Heart right ventricle (tissue), 16 donors: Measurements from ENCODE around the gene ENTPD8. TPM values are rescaled to one million over a fixed set of nuclear protein-coding genes. Genes with fewer than 3 reads are reported as not detected.
A peak's percentile ranks its signal among the peaks of the same experiment; 100 is the strongest.

Experiments used
- ATAC-seq, 8 donors: fragments of 200-7000 bp; cut with Tn5 transposase; one replicate each; pipeline ENCODE4 v1.9.1; 2020; ENCODE audit warnings: mild to moderate bottlenecking in 8 of 8, moderate library complexity in 8 of 8, moderate number of reproducible peaks in 1 of 8
- DNase-seq, 2 donors: peaks; one replicate each; pipeline ENCODE4 v3.0.0-alpha.2; 2020
- H3K27ac ChIP-seq, 10 donors: fragments of 200-600 bp; sonication (generic) in 2 of 10; one replicate each; pipeline versions ENCODE4 v1.5.0 to v1.8.0; 2020 to 2022; ENCODE audit warnings: mild to moderate bottlenecking in 3 of 10
- H3K27me3 ChIP-seq, 7 donors: fragments of 200-600 bp; one replicate each; pipeline ENCODE4 v1.8.0; 2021 to 2022; ENCODE audit warnings: mild to moderate bottlenecking in 2 of 7
- H3K36me3 ChIP-seq, 9 donors: fragments of 200-600 bp; sonication (generic) in 1 of 9; one replicate each; pipeline versions ENCODE4 v1.5.0 to v1.8.0; 2020 to 2022; ENCODE audit warnings: mild to moderate bottlenecking in 2 of 9
- H3K4me1 ChIP-seq, 9 donors: fragments of 200-600 bp; sonication (generic) in 1 of 9; one replicate each; pipeline versions ENCODE4 v1.5.0 to v1.8.0; 2020 to 2022; ENCODE audit warnings: mild to moderate bottlenecking in 4 of 9
- H3K4me3 ChIP-seq, 10 donors: fragments of 200-600 bp; sonication (generic) in 2 of 10; one replicate each; pipeline versions ENCODE4 v1.5.0 to v1.8.0; 2020 to 2022; ENCODE audit warnings: mild to moderate bottlenecking in 7 of 10, moderate library complexity in 2 of 10
- H3K9me3 ChIP-seq, 11 donors: fragments of 200-600 bp in 10 of 11; sonication (generic) in 2 of 11; one replicate each; pipeline versions ENCODE4 v1.5.0 to v1.8.0; 2013 to 2022; ENCODE audit warnings: mild to moderate bottlenecking in 2 of 11, control low read depth in 1 of 11, moderate library complexity in 1 of 11
- CTCF ChIP-seq, 9 donors: fragments of 200-600 bp; sonication (generic) in 2 of 9; IDR thresholded peaks; one replicate each; pipeline versions ENCODE4 v1.5.0 to v1.8.0; 2021 to 2022; ENCODE audit warnings: antibody characterized with exemption in 9 of 9, mild to moderate bottlenecking in 5 of 9, moderate library complexity in 1 of 9
- WGBS, 2 donors: extraction: QIAGEN DNeasy Blood & Tissue Kit; methylation state at CpG; one replicate each; pipeline ENCODE4 v1.1.7; 2013; ENCODE audit warnings: inconsistent platforms in 1 of 2; 5-methylcytosine and 5-hydroxymethylcytosine counted together
- intact Hi-C, 10 donors: fragments of 100-400 bp; cut with DNase I; formaldehyde crosslinking; loops; one replicate each; pipeline versions ENCODE4 v1.11.1 to v1.14.2; 2022
- polyA plus RNA-seq, 2 donors: library from polyadenylated mRNA; stranded (reverse); fragments of 200-250 nt; gene quantifications; one replicate each; pipeline ENCODE4 v1.2.3, GENCODE V29; 2013
- total RNA-seq, 10 donors: library from RNA; stranded (reverse); fragmentation: NEBNext Ultra II Directional in 3 of 10; extraction: Animal tissue kit (Norgen Biotek cat#: 25700) in 3 of 10; gene quantifications; one replicate each; pipeline versions ENCODE4 v1.2.1 to v1.2.4, GENCODE V29; 2021 to 2023
- donor health status: Arrhythmogenic right ventricular cardiomyopathy.
- donor health status: ischemic (EF 13 %, LVEDD 7.1; RV severe dilation, severe dysfunction).
- donor health status: healthy with polysubstance abuse.
- donor health status: DM: no; HTN: yes; CAD: no.
- donor health status: DM: no; HTN: no; CAD: no.
- donor health status: ischemic (EF 25% LVEDD 6.9; RV normal size, moderate dysfunction).
- donor health status: ischemic (EF 25% LVEDD 5.7; RV mildly dilated, moderate dysfunction).
- donor health status: healthy.
- donor health status: DM: yes; HTN: yes; CAD: no.
- donor health status: Ischemic cardiomyopathy.
- donor health status: ischemic (EF 35%, LVEDD 5.7; RV mildly dilated, moderate dysfunction).
- donor health status: nonischemic (EF 11% LVEDD 7.7; RV severe dilation, severe dysfunction).
- donor health status: DM: yes; HTN: yes; CAD: no.
- donor health status: PGD.
- donor health status: ischemic (EF 29% LVEDD 5.4; RV normal size, mild dysfunction).
- donor health status: nonischemic (EF 23%, LVEDD 6.1; RV moderate dilation, normal function).

The ENTPD8 gene
- total and polyA plus RNA-seq, 12 donors, result 0.03 to 0.15 TPM; not detected in 10

GRCh38 chr9:137454145-137454596 is 13.0 kb upstream of the ENTPD8 start:
- Histone ChIP-seq H3K4me3 (peak overlapping the region in 9 of 10 donors; percentile 19 to 54 (median 51)), H3K9me3 (no peaks in the 10 kb centered on the region), H3K36me3 (peaks cover 0 to 41% (median 0%) of the 10 kb centered on the region in 9 donors), H3K4me1 (peaks cover 15 to 32% (median 24%) of the 10 kb centered on the region in 9 donors), H3K27me3 (no peaks in the 10 kb centered on the region), H3K27ac (peak overlapping the region in 9 of 10 donors; percentile 3 to 75 (median 67))
- intact Hi-C loops, result loop anchor here in 1 of 10 donors (10.0 kb wide), 1 partner anchor 151 kb away; the partner anchor contains the start of gene ARRDC1
- 19 to 22% methylated on average over 18 to 22 of the region's 24 CpGs for WGBS, 2 donors
- ATAC-seq (peak in 7 of 8 donors; percentile 31 to 69 (median 46)), DNase-seq (peak; percentile 42 to 70)
- no peak for TF ChIP-seq CTCF (IDR thresholded peaks at IDR 0.05)

- WGBS, 2 donors, result 35 to 38% methylated on average over 24 to 25 of the region's 25 CpGs
- Histone ChIP-seq H3K36me3 (peaks cover 0 to 46% (median 0%) of the 10 kb centered on the region in 9 donors), H3K4me1 (peaks cover 13 to 31% (median 22%) of the 10 kb centered on the region in 9 donors), H3K9me3 (no peaks in the 10 kb centered on the region), H3K4me3 (peak overlapping the region in 6 of 10 donors; percentile 25 to 45 (median 34)), H3K27me3 (no peaks in the 10 kb centered on the region), H3K27ac (no peak overlapping the region)
- intact Hi-C loops, result loop anchor here in 1 of 10 donors (10.0 kb wide), 1 partner anchor 151 kb away; the partner anchor contains the start of gene ARRDC1
- ATAC-seq (peak; percentile 51 to 81 (median 68)), DNase-seq (peak; percentile 70 to 77)
- TF ChIP-seq CTCF (IDR thresholded peaks at IDR 0.05), result no peak
Observed at GRCh38 chr9:137453643-137454081, 12.5 kb upstream of the ENTPD8 start.

GRCh38 chr9:137452761-137453642 is 11.8 kb upstream of the ENTPD8 start:
- ATAC-seq (peak in 1 of 8 donors; percentile 18), DNase-seq (no peak)
- Histone ChIP-seq H3K4me3 (peak overlapping the region in 6 of 10 donors; percentile 25 to 45 (median 34)), H3K36me3 (peaks cover 0 to 46% (median 0%) of the 10 kb centered on the region in 9 donors), H3K27me3 (no peaks in the 10 kb centered on the region), H3K9me3 (no peaks in the 10 kb centered on the region), H3K4me1 (peaks cover 8 to 24% (median 16%) of the 10 kb centered on the region in 9 donors), H3K27ac (no peak overlapping the region)
- 89 to 90% methylated on average over 43 of the region's 43 CpGs for WGBS, 2 donors
- intact Hi-C loops, result loop anchor here in 1 of 10 donors (10.0 kb wide), 1 partner anchor 152 kb away; the partner anchor contains the start of gene ARRDC1
- no peak for TF ChIP-seq CTCF (IDR thresholded peaks at IDR 0.05)
